Activated CD4-positive, alpha-beta T cell treated with anti-CD3 and anti-CD28 coated beads for 36 hours (primary cell): ENCODE data around the gene TTC6. TPM values are rescaled to one million over a fixed set of nuclear protein-coding genes. Genes with fewer than 3 reads are reported as not detected.

Experiments
- ATAC-seq: fragments of 200-7000 bp; cut with Tn5 transposase; one replicate; pipeline ENCODE4 v1.10.0; 2021; ENCODE audit warnings: mild to moderate bottlenecking, moderate library complexity
- CTCF ChIA-PET: fragments of 350-600 bp; sonication (Branson Sonifier 250); formaldehyde crosslinking; loops from one replicate; lab custom pipeline; 2021; ENCODE audit warnings: antibody characterized with exemption; lab: Charles Lee
- POLR2A ChIA-PET: fragments of 350-600 bp; sonication (Branson Sonifier 250); formaldehyde crosslinking; loops from one replicate; lab custom pipeline; 2021; ENCODE audit warnings: antibody characterized with exemption, inconsistent platforms; lab: Charles Lee
- DNase-seq: peaks from one replicate; pipeline ENCODE4 v3.0.0-alpha.2; 2020
- H3K27ac Mint-ChIP-seq: one replicate; pipeline ENCODE4 v1.8.0; 2021; ENCODE audit warnings: mixed read lengths
- H3K27me3 Mint-ChIP-seq: one replicate; pipeline ENCODE4 v1.8.0; 2021; ENCODE audit warnings: mixed read lengths
- H3K36me3 Mint-ChIP-seq: one replicate; pipeline ENCODE4 v1.8.0; 2021; ENCODE audit warnings: low read depth, mixed read lengths
- H3K4me1 Mint-ChIP-seq: one replicate; pipeline ENCODE4 v1.8.0; 2021; ENCODE audit warnings: mixed read lengths
- H3K4me3 Mint-ChIP-seq: one replicate; pipeline ENCODE4 v1.8.0; 2021; ENCODE audit warnings: mild to moderate bottlenecking, moderate library complexity, mixed read lengths
- H3K9me3 Mint-ChIP-seq: one replicate; pipeline ENCODE4 v1.8.0; 2021; ENCODE audit warnings: low read depth, mixed read lengths
- intact Hi-C, 2 experiments: fragments of 100-400 bp; cut with DNase I in 1 of 2; cut with micrococcal nuclease in 1 of 2; formaldehyde crosslinking; loops; one replicate each; pipeline versions ENCODE4 v1.14.2 to v1.15.1; 2022 to 2024; cut with DNase I, micrococcal nuclease
- total RNA-seq, 2 experiments: library from RNA; stranded (reverse); gene quantifications; one replicate each; pipeline ENCODE4 v1.2.3, GENCODE V29; 2021

TTC6 gene
- total RNA-seq, 2 experiments from 2014 or later, result not detected

GRCh38 chr14:37617864-37618365 is 22.5 kb downstream of the TTC6 start:
- intact Hi-C loops, result no loop called here
- ATAC-seq (no peak), DNase-seq (no peak)
- POLR2A ChIA-PET, result no interaction called here
- no peaks in the 10 kb centered on the region for H3K4me1 Mint-ChIP-seq
- H3K27ac Mint-ChIP-seq, result no peak overlapping the region
- H3K4me3 Mint-ChIP-seq, result no peak overlapping the region
- CTCF ChIA-PET, result no interaction called here
- H3K36me3 Mint-ChIP-seq, result peaks cover 4% of the 10 kb centered on the region
- H3K9me3 Mint-ChIP-seq, result peaks cover 12% of the 10 kb centered on the region
- H3K27me3 Mint-ChIP-seq, result peaks cover 23% of the 10 kb centered on the region

GRCh38 chr14:37618498-37619028 is 23.1 kb downstream of the TTC6 start:
- H3K36me3 Mint-ChIP-seq, result peaks cover 4% of the 10 kb centered on the region
- ATAC-seq, result no peak
- H3K9me3 Mint-ChIP-seq, result peaks cover 12% of the 10 kb centered on the region
- H3K4me1 Mint-ChIP-seq, result no peaks in the 10 kb centered on the region
- POLR2A ChIA-PET, result no interaction called here
- H3K27me3 Mint-ChIP-seq, result peaks cover 24% of the 10 kb centered on the region
- no peak overlapping the region for H3K4me3 Mint-ChIP-seq
- no peak for DNase-seq
- CTCF ChIA-PET, result no interaction called here
- intact Hi-C loops, result no loop called here
- H3K27ac Mint-ChIP-seq, result no peak overlapping the region

GRCh38 chr14:37620856-37621255 is 25.4 kb downstream of the TTC6 start:
- no peak for ATAC-seq

GRCh38 chr14:37622231-37622923 is 26.9 kb downstream of the TTC6 start:
- H3K4me1 Mint-ChIP-seq, result no peaks in the 10 kb centered on the region
- DNase-seq (no peak), ATAC-seq (no peak)
- POLR2A ChIA-PET, result no interaction called here
- H3K27me3 Mint-ChIP-seq, result peaks cover 26% of the 10 kb centered on the region
- H3K9me3 Mint-ChIP-seq, result no peaks in the 10 kb centered on the region
- H3K36me3 Mint-ChIP-seq, result no peaks in the 10 kb centered on the region
- no peak overlapping the region for H3K4me3 Mint-ChIP-seq
- CTCF ChIA-PET, result no interaction called here
- H3K27ac Mint-ChIP-seq, result no peak overlapping the region
- intact Hi-C loops, result no loop called here

More at GRCh38 chr14:37620856-37621255, 25.4 kb downstream of the TTC6 start:
- Mint-ChIP-seq H3K4me3 (no peak overlapping the region), H3K4me1 (no peaks in the 10 kb centered on the region), H3K27me3 (peaks cover 26% of the 10 kb centered on the region), H3K9me3 (peaks cover 6% of the 10 kb centered on the region), H3K27ac (no peak overlapping the region), H3K36me3 (peaks cover 2% of the 10 kb centered on the region)
- no peak for DNase-seq
- POLR2A ChIA-PET, result no interaction called here
- CTCF ChIA-PET, result no interaction called here
- intact Hi-C loops, result no loop called here

- ATAC-seq (no peak), DNase-seq (no peak)
- Mint-ChIP-seq H3K4me1 (no peaks in the 10 kb centered on the region), H3K36me3 (no peaks in the 10 kb centered on the region), H3K27ac (no peak overlapping the region), H3K4me3 (no peak overlapping the region), H3K27me3 (peaks cover 26% of the 10 kb centered on the region), H3K9me3 (no peaks in the 10 kb centered on the region)
- ChIA-PET CTCF (no interaction called here), POLR2A (no interaction called here)
- intact Hi-C loops, result no loop called here
Measured at GRCh38 chr14:37623426-37623951, 28.1 kb downstream of the TTC6 start.

GRCh38 chr14:37623971-37624370 is 28.5 kb downstream of the TTC6 start:
- POLR2A ChIA-PET, result no interaction called here
- Mint-ChIP-seq H3K9me3 (no peaks in the 10 kb centered on the region), H3K27me3 (peaks cover 26% of the 10 kb centered on the region), H3K36me3 (no peaks in the 10 kb centered on the region), H3K4me1 (no peaks in the 10 kb centered on the region), H3K27ac (no peak overlapping the region), H3K4me3 (no peak overlapping the region)
- ATAC-seq (no peak), DNase-seq (no peak)
- CTCF ChIA-PET, result no interaction called here
- intact Hi-C loops, result no loop called here

GRCh38 chr14:37625597-37626595 is 30.5 kb downstream of the TTC6 start:
- H3K27ac Mint-ChIP-seq, result no peak overlapping the region
- H3K4me3 Mint-ChIP-seq, result no peak overlapping the region
- intact Hi-C loops, result no loop called here
- DNase-seq (no peak), ATAC-seq (no peak)
- ChIA-PET POLR2A (interaction anchor here (0.6 kb wide), 1 partner anchor 111 kb away, joined by 4 read pairs; no protein-coding TSS in a partner anchor), CTCF (no interaction called here)
- H3K4me1 Mint-ChIP-seq, result no peaks in the 10 kb centered on the region
- H3K9me3 Mint-ChIP-seq, result peaks cover 3% of the 10 kb centered on the region
- peaks cover 17% of the 10 kb centered on the region for H3K27me3 Mint-ChIP-seq
- no peaks in the 10 kb centered on the region for H3K36me3 Mint-ChIP-seq

GRCh38 chr14:37637341-37637740 is 41.9 kb downstream of the TTC6 start:
- CTCF ChIA-PET, result interaction anchor here (0.6 kb wide), 1 partner anchor 42 kb away, joined by 3 read pairs; the partner anchor contains the start of genes FOXA1 and TTC6
- ATAC-seq (no peak), DNase-seq (no peak)
- H3K9me3 Mint-ChIP-seq, result peaks cover 5% of the 10 kb centered on the region
- POLR2A ChIA-PET, result no interaction called here
- no peaks in the 10 kb centered on the region for H3K4me1 Mint-ChIP-seq
- H3K27ac Mint-ChIP-seq, result no peak overlapping the region
- H3K4me3 Mint-ChIP-seq, result no peak overlapping the region
- H3K36me3 Mint-ChIP-seq, result no peaks in the 10 kb centered on the region
- intact Hi-C loops, result no loop called here
- H3K27me3 Mint-ChIP-seq, result peaks cover 2% of the 10 kb centered on the region

GRCh38 chr14:37638599-37638998 is 43.2 kb downstream of the TTC6 start:
- no peak overlapping the region for H3K4me3 Mint-ChIP-seq
- CTCF ChIA-PET, result no interaction called here
- no peak overlapping the region for H3K27ac Mint-ChIP-seq
- POLR2A ChIA-PET, result no interaction called here
- H3K4me1 Mint-ChIP-seq, result no peaks in the 10 kb centered on the region
- DNase-seq, result no peak
- ATAC-seq, result no peak
- no peaks in the 10 kb centered on the region for H3K36me3 Mint-ChIP-seq
- peaks cover 2% of the 10 kb centered on the region for H3K27me3 Mint-ChIP-seq
- H3K9me3 Mint-ChIP-seq, result peaks cover 5% of the 10 kb centered on the region
- intact Hi-C loops, result no loop called here

- ChIA-PET CTCF (interaction anchor here (2.1 kb wide), 1 partner anchor 9 kb away, joined by 4 read pairs; no protein-coding TSS in a partner anchor), POLR2A (no interaction called here)
- H3K4me1 Mint-ChIP-seq, result no peaks in the 10 kb centered on the region
- DNase-seq, result no peak
- H3K36me3 Mint-ChIP-seq, result no peaks in the 10 kb centered on the region
- H3K27me3 Mint-ChIP-seq, result peaks cover 2% of the 10 kb centered on the region
- ATAC-seq, result no peak
- H3K27ac Mint-ChIP-seq, result no peak overlapping the region
- no peak overlapping the region for H3K4me3 Mint-ChIP-seq
- intact Hi-C loops, result no loop called here
- peaks cover 2% of the 10 kb centered on the region for H3K9me3 Mint-ChIP-seq
Measured at GRCh38 chr14:37641117-37641516, 45.7 kb downstream of the TTC6 start.

- intact Hi-C loops, result no loop called here
- no peak for DNase-seq
- H3K9me3 Mint-ChIP-seq, result no peaks in the 10 kb centered on the region
- no peak overlapping the region for H3K4me3 Mint-ChIP-seq
- no peaks in the 10 kb centered on the region for H3K4me1 Mint-ChIP-seq
- POLR2A ChIA-PET, result no interaction called here
- CTCF ChIA-PET, result interaction anchor here (0.6 to 2.1 kb wide), 2 partner anchors 8 to 391 kb away, joined by 3 to 4 read pairs; no protein-coding TSS in a partner anchor
- H3K27ac Mint-ChIP-seq, result no peak overlapping the region
- no peaks in the 10 kb centered on the region for H3K27me3 Mint-ChIP-seq
- ATAC-seq, result no peak
- no peaks in the 10 kb centered on the region for H3K36me3 Mint-ChIP-seq
Measured at GRCh38 chr14:37642125-37642524, 46.7 kb downstream of the TTC6 start.
